IMR-90 (cell line): Measurements from ENCODE around the gene ZNF407. TPM values are rescaled to one million over a fixed set of nuclear protein-coding genes. Genes with fewer than 3 reads are reported as not detected.

Experiments
- polyA plus RNA-seq, 3 experiments: library from polyadenylated mRNA; depleted of rRNA; stranded (reverse); fragments of >200 nt; gene quantifications; 2 replicates each; pipeline ENCODE4 v1.2.3, GENCODE V29; 2012; ENCODE audit warnings: low replicate concordance in 1 of 3
- total RNA-seq: library from RNA; depleted of rRNA; stranded (reverse); fragments of >200 nt; gene quantifications from 2 replicates; pipeline ENCODE4 v1.2.3, GENCODE V29; 2012; rRNA removed

ZNF407 gene
- total and polyA plus RNA-seq, 2 of the 4 experiments (the other 2 are of a cell fraction) = 3.1 to 20.1 TPM

Other genes with a start within 250 kb of the ZNF407 start
- not detected in 2 replicates for gene DIPK1C, start 140.6 kb upstream of the ZNF407 start, total RNA-seq
- not detected in 2 replicates for gene DIPK1C, start 140.6 kb upstream of the ZNF407 start, polyA plus RNA-seq (2012; rRNA removed)
- gene CNDP2, start 101.5 kb upstream of the ZNF407 start, total RNA-seq = 52.0 and 52.2 TPM in 2 replicates
- 59.7 and 67.9 TPM in 2 replicates for gene CNDP2, start 101.5 kb upstream of the ZNF407 start, polyA plus RNA-seq (2012; rRNA removed)
- gene CNDP1, start 63.4 kb upstream of the ZNF407 start, total RNA-seq = not detected in 2 replicates
- gene CNDP1, start 63.4 kb upstream of the ZNF407 start, polyA plus RNA-seq (2012; rRNA removed) = not detected in 2 replicates